ENCODE data around the gene HS6ST2.

- TF ChIP-seq POLR2A (IDR thresholded peaks at IDR 0.05; ENCODE audit: low read depth, low read length) (no peak), POLR2AphosphoS5 (IDR thresholded peaks at IDR 0.05; ENCODE audit: low read depth, low read length) (no peak)
Observed at GRCh38 chrX:132609362-132609848, 349.0 kb downstream of the HS6ST2 start.

Measured in GM12892 (cell line).